Transverse colon (tissue), 4 donors: ENCODE results near the gene VTN. TPM values are rescaled to one million over a fixed set of nuclear protein-coding genes. Genes with fewer than 3 reads are reported as not detected.

Experiments
- DNase-seq: peaks from one replicate; pipeline ENCODE4 v3.0.0-alpha.2; 2019
- H3K27ac ChIP-seq, 4 donors: fragments of 200-600 bp; sonication (generic); 2 replicates each; pipeline ENCODE4 v1.5.1; 2016 to 2018; ENCODE audit warnings: inconsistent platforms in 4 of 4
- H3K27me3 ChIP-seq: fragments of 200-600 bp; sonication (generic); 2 replicates; pipeline ENCODE4 v1.5.1; 2017; ENCODE audit warnings: inconsistent platforms
- H3K36me3 ChIP-seq, 4 donors: fragments of 200-600 bp; sonication (generic); 2 replicates each; pipeline ENCODE4 v1.5.1; 2017 to 2019; ENCODE audit warnings: inconsistent platforms in 4 of 4
- H3K4me1 ChIP-seq, 4 donors: fragments of 200-600 bp; sonication (generic); 2 replicates each; pipeline ENCODE4 v1.5.1; 2017 to 2020; ENCODE audit warnings: inconsistent platforms in 4 of 4
- H3K4me3 ChIP-seq, 4 donors: fragments of 200-600 bp; sonication (generic); 1 replicate in 1 of 4; 2 replicates in 3 of 4; pipeline versions ENCODE4 v1.5.1 to v1.6.1; 2017 to 2019; ENCODE audit warnings: inconsistent platforms in 4 of 4
- H3K9me3 ChIP-seq, 2 donors: fragments of 200-600 bp; sonication (generic); 2 replicates each; pipeline ENCODE4 v1.5.1; 2017 to 2019; ENCODE audit warnings: inconsistent platforms in 2 of 2
- EP300 ChIP-seq: sonication (generic); formaldehyde crosslinking; IDR thresholded peaks from one replicate; pipeline ENCODE4 v1.6.1; 2017; ENCODE audit warnings: antibody characterized with exemption, low read depth
- POLR2A ChIP-seq: fragments of 450-650 bp; IDR thresholded peaks from one replicate; pipeline ENCODE4 v1.6.1; 2016; ENCODE audit warnings: antibody characterized with exemption, mild to moderate bottlenecking, moderate library complexity
- POLR2AphosphoS5 ChIP-seq, 3 donors: sonication (generic); formaldehyde crosslinking; IDR thresholded peaks; one replicate each; pipeline ENCODE4 v1.6.1; 2016; ENCODE audit warnings: antibody characterized with exemption in 3 of 3
- WGBS, 2 donors: methylation state at CpG; one replicate each; pipeline ENCODE4 v1.1.5; 2018; ENCODE audit warnings: low coverage in 1 of 2; 5-methylcytosine and 5-hydroxymethylcytosine counted together
- in situ Hi-C, 4 donors: fragments of 200-750 bp; cut with MboI; loops; one replicate each; pipeline versions ENCODE4 v1.15.0 to v1.15.1; 2017; ENCODE audit warnings: low sequenced_read_pairs in 3 of 4, low pct_ligation_motif_present in 1 of 4, low pct_unique_long_range_greater_than_20kb in 1 of 4
- intact Hi-C: fragments of 100-400 bp; cut with DNase I; formaldehyde crosslinking; loops from one replicate; pipeline ENCODE4 v1.15.1; 2023; ENCODE audit warnings: low total_unique reads
- total RNA-seq, 4 donors: library from RNA; depleted of rRNA; stranded (reverse); fragments of >200 nt; gene quantifications; one replicate each; pipeline ENCODE4 v1.1.0, GENCODE V29; 2016
- TF ChIP-seq, protein P1 (sequence below), 5 experiments: fragments of 200-600 bp in 3 of 5; fragments of 450-650 bp in 2 of 5; sonication (generic) in 3 of 5; IDR thresholded peaks; 1 replicate in 2 of 5; 2 replicates in 3 of 5; pipeline ENCODE4 v1.5.1; 2016 to 2017; ENCODE audit warnings: antibody characterized with exemption in 5 of 5, inconsistent platforms in 3 of 5, mild to moderate bottlenecking in 2 of 5, moderate library complexity in 1 of 5

Gene VTN
- total RNA-seq, 4 donors from 2014 or later: not detected

DNA sequence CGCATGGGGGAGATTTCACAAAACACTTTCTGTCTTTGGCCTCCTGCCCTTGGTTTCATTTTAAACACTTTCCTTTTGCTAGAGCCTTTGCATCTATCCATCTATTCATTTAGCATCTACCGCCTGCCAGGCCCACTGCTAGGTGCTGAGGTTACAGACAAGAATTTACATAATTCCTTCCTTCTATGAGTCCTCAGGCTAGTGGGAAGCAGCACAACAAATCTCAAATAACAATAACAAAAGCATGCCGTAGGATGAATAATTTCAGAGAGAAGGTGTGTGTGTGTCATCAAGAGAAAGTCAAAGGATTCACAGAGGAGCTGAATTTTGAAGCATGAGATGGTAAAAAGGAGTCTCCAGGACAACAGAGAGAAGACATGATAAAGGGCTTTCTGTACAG lies 42.0 kb upstream of the VTN start:
- H3K27me3 ChIP-seq: peaks cover 4% of the 10 kb centered on the region
- peaks cover 0 to 7% (median 3%) of the 10 kb centered on the region in 4 donors for H3K4me1 ChIP-seq
- H3K4me3 ChIP-seq: no peak overlapping the region
- DNase-seq: no peak
- intact Hi-C loops (no loop called here), in situ Hi-C loops (no loop called here)
- TF ChIP-seq POLR2AphosphoS5 (IDR thresholded peaks at IDR 0.05) (no peak), POLR2A (no peak), EP300 (no peak)
- TF ChIP-seq, protein P1, sequence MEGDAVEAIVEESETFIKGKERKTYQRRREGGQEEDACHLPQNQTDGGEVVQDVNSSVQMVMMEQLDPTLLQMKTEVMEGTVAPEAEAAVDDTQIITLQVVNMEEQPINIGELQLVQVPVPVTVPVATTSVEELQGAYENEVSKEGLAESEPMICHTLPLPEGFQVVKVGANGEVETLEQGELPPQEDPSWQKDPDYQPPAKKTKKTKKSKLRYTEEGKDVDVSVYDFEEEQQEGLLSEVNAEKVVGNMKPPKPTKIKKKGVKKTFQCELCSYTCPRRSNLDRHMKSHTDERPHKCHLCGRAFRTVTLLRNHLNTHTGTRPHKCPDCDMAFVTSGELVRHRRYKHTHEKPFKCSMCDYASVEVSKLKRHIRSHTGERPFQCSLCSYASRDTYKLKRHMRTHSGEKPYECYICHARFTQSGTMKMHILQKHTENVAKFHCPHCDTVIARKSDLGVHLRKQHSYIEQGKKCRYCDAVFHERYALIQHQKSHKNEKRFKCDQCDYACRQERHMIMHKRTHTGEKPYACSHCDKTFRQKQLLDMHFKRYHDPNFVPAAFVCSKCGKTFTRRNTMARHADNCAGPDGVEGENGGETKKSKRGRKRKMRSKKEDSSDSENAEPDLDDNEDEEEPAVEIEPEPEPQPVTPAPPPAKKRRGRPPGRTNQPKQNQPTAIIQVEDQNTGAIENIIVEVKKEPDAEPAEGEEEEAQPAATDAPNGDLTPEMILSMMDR (IDR thresholded peaks at IDR 0.05): no peak
- WGBS, 2 donors: 65 to 84% methylated on average over 3 of the region's 3 CpGs
- H3K9me3 ChIP-seq: no peaks in the 10 kb centered on the region
- no peaks in the 10 kb centered on the region for H3K36me3 ChIP-seq
- no peak overlapping the region for H3K27ac ChIP-seq

DNA sequence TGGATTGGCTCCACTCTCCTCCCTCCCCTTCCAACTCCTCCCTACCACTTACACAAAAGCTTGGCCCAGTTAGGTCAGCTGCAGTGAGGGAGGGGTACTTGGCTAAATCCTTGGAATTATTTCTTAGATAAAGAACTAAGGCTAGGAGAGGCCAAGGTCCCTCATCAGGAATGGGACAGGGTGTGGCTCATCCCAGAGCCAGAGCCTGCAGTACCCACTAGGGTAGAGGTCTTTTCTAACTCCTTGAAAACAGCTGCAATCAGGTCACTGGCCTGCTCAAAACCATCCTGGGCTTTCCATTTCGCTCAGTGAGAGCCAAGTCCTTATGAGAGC lies 37.8 kb upstream of the VTN start:
- TF ChIP-seq EP300: no peak
- TF ChIP-seq POLR2AphosphoS5 (IDR thresholded peaks at IDR 0.05): no peak
- no peak for TF ChIP-seq POLR2A
- TF ChIP-seq, protein P1 (IDR thresholded peaks at IDR 0.05): no peak
- no peak overlapping the region for H3K27ac ChIP-seq

GRCh38 chr17:28407130-28407973 lies 37.2 kb upstream of the VTN start:
- in situ Hi-C loops (no loop called here), intact Hi-C loops (no loop called here)
- H3K4me1 ChIP-seq: peaks cover 3 to 26% (median 22%) of the 10 kb centered on the region in 4 donors
- no peak for DNase-seq
- 76 to 79% methylated on average over 4 to 5 of the region's 5 CpGs for WGBS, 2 donors
- H3K4me3 ChIP-seq: no peak overlapping the region
- H3K27me3 ChIP-seq: no peaks in the 10 kb centered on the region
- TF ChIP-seq POLR2AphosphoS5 (IDR thresholded peaks at IDR 0.05) (no peak), POLR2A (no peak), EP300 (no peak)
- TF ChIP-seq, protein P1 (IDR thresholded peaks at IDR 0.05): no peak
- H3K9me3 ChIP-seq: no peaks in the 10 kb centered on the region
- H3K27ac ChIP-seq: no peak overlapping the region
- no peaks in the 10 kb centered on the region for H3K36me3 ChIP-seq

More for the DNA sequence above, 37.8 kb upstream of the VTN start:
- in situ Hi-C loops: no loop called here
- peaks cover 3 to 26% (median 22%) of the 10 kb centered on the region in 4 donors for H3K4me1 ChIP-seq
- no peak overlapping the region for H3K4me3 ChIP-seq
- intact Hi-C loops: no loop called here
- H3K9me3 ChIP-seq: no peaks in the 10 kb centered on the region
- H3K36me3 ChIP-seq: no peaks in the 10 kb centered on the region
- whole genome bisulfite sequencing, 2 donors: 83 to 87% methylated on average over 1 of the region's 1 CpG
- H3K27me3 ChIP-seq: no peaks in the 10 kb centered on the region
- no peak for DNase-seq

DNA sequence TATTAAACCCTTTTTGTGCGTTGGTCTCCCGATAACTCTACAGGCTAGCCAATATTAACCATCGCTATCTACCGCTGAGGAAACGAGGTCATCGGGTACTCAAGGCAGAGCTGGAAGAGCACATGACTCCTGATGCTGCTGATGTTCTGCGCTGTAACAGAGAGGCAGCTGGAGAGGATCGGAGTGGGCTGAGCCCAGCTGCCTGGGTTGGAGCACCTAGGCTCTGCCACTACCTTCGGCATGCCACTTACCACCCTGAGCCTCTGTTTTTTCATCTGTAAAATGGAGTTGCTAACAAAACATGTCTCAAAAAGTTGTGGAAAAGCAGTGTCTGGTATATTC lies 36.3 kb upstream of the VTN start:
- DNase-seq: no peak
- Histone ChIP-seq H3K4me3 (peak overlapping the region in 3 of 4 donors; percentile 57 to 75 (median 73)), H3K36me3 (no peaks in the 10 kb centered on the region), H3K27ac (peak overlapping the region in 3 of 4 donors; percentile 35 to 65 (median 63)), H3K4me1 (peaks cover 3 to 26% (median 22%) of the 10 kb centered on the region in 4 donors), H3K27me3 (no peaks in the 10 kb centered on the region), H3K9me3 (no peaks in the 10 kb centered on the region)
- in situ Hi-C loops (no loop called here), intact Hi-C loops (no loop called here)
- TF ChIP-seq, protein P1 (IDR thresholded peaks at IDR 0.05): no peak
- TF ChIP-seq EP300 (no peak), POLR2A (no peak), POLR2AphosphoS5 (IDR thresholded peaks at IDR 0.05) (no peak)
- 26% methylated on average over 9 of the region's 9 CpGs; no CpG with 5 or more reads in 1 of the 2 donors for WGBS, 2 donors
